Stimulated activated CD8-positive, alpha-beta memory T cell treated with anti-CD3 and anti-CD28 coated beads, Interleukin-2, amount 100 ng/mL, for 1 hour (primary cell): Measurements from ENCODE around the gene SHB.

ENCODE experiments used
- DNase-seq, 2 donors: peaks; one replicate each; pipeline ENCODE4 v3.0.0-alpha.2; 2020; ENCODE audit warnings: low read depth in 2 of 2

SHB gene

DNA sequence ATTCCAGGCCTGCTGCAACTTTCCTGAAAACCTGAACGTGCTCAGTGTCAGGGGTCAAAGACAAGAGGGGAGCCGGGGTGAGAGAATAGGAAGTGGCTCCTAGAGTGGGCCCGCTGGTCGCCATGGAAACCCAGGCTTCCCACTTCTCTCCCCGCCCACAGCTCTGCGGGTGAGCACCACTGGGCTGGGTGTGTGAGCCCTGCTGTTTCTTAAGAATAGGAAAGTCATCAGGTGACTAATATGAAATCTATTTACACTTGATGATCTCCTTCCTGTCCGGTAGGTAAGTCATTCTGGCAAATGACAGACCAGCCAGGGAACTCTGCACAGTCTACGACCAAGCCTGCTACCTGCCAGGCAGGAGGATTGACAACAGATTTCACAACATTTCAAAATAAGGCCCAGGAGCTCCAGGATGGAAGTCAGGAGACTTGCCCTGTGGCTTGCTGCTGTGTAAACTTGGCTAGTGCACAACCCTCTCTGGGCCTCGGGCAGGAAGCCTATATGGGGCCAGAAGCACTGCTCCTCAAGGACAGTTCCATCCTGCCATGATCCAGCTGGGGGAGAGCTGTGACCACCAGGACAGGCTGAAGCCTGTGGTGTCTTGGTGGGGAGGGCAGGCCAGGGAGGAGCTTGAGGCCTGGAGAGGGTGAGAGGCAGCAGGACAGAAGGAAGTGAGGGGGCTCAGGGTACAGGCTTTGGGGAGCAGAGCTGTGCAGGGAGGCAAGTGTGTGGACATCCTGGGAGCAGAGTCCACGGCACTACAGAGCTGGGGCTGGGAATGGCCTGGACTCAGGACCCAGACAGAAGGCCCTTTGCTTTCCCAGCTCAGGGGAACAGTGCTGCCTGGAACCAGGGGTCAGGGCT, 60.6 kb downstream of the SHB start:
- no peak for DNase-seq

- no peak for DNase-seq
Observed at GRCh38 chr9:38007016-38007415, 62.0 kb downstream of the SHB start.

DNA sequence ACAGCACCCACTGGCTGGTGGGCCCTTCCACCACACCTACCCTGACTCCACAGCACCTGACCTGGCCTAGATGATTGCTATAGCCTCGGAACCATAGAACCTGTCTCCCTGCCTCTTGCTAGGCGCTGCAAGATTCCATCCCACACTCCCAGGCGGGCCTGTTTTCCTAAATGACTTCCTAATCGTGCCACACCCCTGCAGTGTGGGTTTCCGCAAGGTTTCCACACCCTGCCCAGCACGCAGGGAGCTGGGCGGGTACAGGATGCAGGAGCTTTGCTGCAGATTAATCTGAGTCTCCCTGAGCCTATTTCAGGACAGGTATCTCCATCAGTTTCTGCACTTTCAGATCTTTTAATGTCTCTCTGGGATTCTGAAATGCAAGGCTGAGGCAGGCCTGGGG, 62.9 kb downstream of the SHB start:
- no peak for DNase-seq

- DNase-seq = no peak
Observed at GRCh38 chr9:38004809-38005560, 64.0 kb downstream of the SHB start.

DNA sequence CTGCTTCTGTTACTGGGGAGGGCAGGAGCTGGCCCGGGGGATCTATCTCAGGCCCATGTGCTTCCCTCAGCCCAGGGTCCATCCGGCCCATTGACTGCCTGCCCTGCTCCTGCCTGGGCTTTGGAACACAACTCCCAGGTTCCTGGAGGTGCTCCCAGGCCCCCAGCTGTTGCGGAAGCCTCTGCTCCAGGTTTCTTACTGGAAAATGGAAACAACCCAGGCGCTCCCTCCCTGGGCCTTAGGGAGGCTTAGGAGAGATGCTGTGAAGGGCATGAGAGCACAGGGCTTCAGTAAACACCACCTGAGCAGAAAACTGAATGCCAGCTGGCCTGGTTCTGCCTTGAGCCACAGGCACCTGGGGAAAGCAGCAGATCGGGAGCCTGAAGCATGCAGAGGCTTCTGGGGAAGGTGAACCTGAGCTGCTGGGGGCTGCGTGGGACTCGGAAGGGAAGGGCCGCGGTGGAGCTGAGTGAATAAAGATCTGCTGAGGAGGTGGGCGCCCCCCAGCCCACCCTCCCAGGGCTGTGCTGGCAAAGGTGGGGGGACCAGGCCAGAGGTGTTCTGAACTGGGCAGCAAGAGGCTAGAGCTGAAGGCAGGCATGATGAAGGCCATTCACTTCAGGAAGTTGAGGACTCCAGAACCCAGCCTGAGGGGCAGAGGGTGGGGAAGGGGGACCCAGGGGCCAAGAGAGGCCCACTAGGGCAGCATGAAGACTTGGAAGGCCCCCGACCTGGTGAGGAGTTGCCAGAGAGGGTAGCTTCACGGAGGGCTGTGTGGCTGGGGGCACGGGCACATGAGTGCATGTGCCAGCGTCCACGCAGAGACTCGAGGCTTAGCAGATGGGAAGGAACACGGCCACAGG, 64.8 kb downstream of the SHB start:
- no peak for DNase-seq

DNA sequence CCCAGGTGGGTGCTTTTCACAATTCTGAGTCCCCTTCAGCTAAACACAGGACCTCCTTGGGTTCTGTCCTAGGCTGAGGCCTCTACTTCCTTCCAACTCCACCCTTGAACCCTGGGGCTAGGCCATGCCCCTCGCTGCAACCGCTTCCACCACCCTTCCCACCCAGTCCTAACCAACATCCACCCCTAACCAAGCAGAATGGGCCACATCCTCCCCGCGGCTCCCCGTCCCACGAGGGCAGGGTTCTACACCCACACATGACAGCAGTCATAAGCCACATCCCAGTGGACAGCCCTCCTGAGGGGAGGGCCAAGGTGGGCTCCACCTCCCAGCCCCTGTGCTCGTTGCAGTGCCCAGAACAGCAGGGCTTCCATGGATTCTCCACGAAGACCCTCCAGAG, 65.8 kb downstream of the SHB start:
- no peak for DNase-seq

DNA sequence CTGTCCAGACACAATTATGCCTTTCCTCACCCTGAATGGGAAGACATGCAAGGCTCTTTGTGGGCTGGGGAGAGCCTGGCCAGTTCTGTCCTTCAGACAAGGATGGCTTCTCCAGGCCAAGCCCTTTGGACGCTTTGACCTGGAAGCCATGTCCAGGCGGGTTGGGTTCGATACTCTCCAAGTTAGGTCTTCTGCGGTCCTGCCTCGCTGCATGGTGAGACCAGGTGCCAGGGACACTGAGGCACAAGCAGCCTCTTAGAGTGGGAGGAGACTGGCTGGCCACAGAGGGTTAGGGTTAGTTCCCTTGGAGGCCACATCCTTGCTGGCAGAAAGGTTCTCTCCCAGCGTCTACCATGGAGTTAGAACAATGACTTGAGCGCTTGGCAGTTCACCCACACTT, 67.6 kb downstream of the SHB start:
- DNase-seq = no peak

- no peak for DNase-seq
Observed at GRCh38 chr9:38000735-38001134, 68.3 kb downstream of the SHB start.

DNA sequence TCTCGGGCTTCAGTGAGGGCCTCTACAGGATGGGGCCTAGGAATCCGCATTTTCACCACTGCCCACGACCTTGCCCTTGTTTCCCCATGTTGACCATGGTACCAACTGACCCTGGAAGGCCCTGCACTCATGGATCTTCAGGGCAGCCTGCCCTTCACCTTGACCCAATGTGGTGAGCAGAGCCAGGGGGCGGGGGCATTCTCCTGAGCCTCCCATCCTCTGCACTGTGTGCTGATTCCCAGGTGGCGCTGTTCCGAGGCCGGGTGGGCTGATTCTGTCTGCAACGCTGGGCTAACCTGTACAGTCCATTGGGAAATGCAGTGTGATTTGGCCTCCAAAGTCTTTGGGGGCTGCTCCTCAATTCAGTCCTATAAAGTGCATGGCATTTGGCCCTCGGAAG, 68.7 kb downstream of the SHB start:
- DNase-seq = no peak

DNA sequence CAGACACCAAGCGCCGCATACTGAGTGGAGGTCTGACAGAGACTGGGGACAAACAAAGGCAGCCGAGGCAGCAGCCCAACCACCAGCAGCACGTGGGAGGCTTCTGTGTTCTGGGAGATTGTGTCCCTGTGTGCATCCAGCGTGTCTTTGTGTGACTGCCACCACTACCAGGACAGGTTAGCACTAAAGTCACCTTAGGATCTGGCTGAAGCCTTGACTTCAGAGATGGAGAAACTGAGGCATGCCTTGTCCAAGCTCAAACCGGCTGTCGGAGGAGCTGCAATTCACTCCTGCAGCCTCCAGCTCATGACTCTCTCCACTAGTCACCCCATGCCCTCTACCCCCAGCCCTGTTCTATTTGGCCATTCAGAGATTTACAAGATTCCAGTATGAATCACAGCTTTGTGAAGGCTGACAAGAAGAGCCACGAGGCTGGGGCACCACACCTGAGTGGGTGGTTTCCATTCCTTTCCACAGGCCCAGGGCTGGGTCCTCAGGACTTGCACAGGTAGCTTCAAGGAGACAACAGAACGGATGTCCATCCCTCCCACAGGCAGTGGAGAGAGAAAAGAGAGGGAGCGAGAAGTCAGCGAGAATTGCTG, 69.3 kb downstream of the SHB start:
- DNase-seq = no peak

DNA sequence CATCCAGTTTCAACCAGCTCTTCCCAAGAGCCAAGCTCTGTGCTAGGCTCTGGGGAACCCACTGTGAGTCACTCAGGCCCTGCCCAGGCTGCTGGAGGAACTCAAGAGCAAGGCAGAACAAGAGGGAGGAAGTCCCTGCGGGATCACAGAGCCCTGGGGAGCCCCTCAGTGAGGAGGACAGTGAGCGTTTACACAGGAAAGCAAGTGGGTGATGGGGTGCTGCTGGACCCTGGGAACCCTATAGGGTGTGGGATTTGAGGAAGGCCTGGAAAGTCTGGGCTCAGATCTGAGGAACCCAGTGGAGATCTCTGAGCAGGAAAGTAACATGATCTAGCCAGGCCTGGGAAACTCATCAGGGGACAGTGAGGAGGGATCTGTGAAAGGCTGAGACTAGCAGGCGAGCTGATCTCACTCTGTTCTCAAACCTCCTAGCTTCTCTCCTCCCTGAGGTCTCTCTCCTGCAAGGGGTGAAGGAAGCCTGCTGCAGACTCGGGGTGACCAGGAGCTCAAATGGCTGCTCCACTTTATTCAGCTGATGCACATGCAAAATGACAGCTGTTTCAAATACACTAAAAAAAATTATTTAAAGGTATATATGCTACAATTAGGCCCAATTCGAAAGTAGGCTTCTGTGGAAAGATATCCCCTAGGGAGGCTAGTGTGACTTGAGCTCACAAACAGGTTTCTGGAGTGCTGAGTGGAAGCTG, 70.0 kb downstream of the SHB start:
- DNase-seq = no peak

- no peak for DNase-seq
Observed at GRCh38 chr9:37997636-37998374, 71.2 kb downstream of the SHB start.

DNA sequence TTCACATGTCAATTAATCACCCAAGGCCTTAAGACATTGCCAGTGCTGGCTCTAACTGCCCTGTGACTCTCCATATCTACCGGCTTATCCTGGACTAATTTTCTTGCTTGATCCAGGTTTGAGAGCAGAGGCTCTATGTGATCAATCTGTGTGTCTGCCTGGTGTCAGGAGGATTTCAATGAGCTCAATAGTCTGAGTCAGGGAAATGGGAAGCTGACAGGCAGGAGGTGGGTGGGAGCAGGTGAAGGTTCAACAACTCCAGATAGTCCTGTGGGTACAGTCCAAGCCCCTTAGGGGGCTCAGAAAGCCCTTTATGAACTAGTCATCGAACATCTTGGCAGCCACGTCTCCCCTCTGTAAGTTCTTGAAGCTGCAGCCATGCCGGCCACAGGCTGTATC, 72.2 kb downstream of the SHB start:
- DNase-seq = no peak

GRCh38 chr9:37995961-37996818, 72.8 kb downstream of the SHB start:
- DNase-seq = no peak

GRCh38 chr9:37995348-37995737, 73.7 kb downstream of the SHB start:
- DNase-seq = no peak

DNA sequence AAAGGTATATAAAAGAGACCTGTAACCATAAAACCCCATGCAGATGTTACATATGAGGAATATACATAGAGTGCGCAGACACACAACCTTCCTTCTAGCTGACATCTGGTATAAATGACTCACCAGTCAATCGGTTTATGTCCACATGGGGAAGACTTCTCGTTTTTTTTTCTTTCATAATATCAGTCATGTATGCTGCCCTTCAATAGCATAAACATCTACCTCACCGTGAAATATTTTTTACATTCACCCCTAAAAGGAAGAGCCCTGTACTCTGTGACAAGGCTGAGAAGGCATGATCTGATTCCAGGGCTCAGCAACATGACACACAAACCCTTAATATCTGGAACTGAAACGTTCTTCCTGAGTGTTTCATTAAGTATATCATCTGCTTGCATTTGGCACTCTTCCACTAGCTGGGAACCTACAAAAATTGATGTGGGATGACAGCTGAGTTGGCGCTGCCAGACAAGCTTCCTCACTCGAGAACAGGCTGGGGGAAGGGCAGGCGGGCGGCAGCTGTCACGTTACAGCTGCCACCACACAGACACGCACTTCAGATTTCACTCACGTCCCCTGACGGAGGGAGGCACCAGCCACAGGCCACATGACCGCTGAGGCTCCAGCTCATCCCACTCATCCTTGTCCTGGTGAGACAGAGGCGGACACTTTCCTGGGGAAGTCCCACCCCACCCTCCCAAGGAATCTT, 74.2 kb downstream of the SHB start:
- DNase-seq = no peak

GRCh38 chr9:37992924-37993349, 76.1 kb downstream of the SHB start:
- no peak for DNase-seq

GRCh38 chr9:37990404-37991015, 78.5 kb downstream of the SHB start:
- DNase-seq = no peak
